GM21447 (cell line): ENCODE data around the gene SPRYD3.
"Not testable (repeated sequence)": the region's sequence is repeated elsewhere in the genome, so short reads cannot be mapped to it uniquely, and the experiment has no call there.

ENCODE experiments used
- ATAC-seq: cut with Tn5 transposase; IDR thresholded peaks from one replicate; pipeline ENCODE4 v1.9.1; 2021; ENCODE audit not compliant: unreplicated experiment

SPRYD3 gene

DNA sequence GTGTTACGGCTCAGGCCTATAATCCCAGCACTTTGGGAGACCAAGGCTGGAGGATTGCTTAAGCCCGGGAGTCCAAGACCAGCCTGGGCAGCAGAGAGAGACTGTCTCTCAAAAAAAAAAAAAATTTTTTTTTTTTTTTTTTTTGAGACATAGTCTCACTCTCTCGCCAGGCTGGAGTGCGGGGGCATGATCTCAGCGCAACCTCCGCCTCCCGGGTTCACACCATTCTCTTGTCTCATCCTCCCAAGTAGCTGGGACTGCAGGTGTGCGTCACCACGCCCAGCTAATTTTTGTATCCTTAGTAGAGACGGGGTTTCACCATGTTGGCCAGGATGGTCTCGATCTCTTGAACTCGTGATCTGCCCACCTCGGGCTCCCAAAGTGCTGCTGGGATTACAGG lies 52.2 kb downstream of the SPRYD3 start:
- ATAC-seq = not testable (repeated sequence)

DNA sequence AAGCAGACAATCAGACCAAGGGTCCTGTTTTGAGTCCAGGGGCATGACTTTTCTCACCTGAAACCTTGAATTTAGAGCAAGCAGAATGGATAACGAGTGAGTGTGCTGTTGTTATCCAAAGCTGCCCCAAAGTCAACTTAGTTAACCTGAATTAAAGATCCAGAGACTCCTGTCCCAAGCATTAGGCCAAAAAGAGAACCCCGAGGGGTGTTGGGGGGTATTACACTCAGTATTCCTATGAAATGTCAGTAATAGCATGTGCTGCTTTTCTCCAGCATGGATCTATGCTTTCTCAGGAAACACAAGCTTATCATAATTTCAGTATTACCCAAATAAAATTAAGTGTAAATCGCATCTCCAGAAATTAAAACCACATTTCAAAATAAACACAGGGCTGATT lies 53.9 kb downstream of the SPRYD3 start:
- no peak for ATAC-seq

- no peak for ATAC-seq
Observed at GRCh38 chr12:53014709-53015108, 64.5 kb downstream of the SPRYD3 start.
